ENCODE measurements around the gene VASN.

Gene VASN

GRCh38 chr16:4373356-4373908, 1.8 kb downstream of the VASN start:
- DNase-seq, result no peak

- no peak for DNase-seq
These were observed 2.5 kb downstream of the VASN start for GRCh38 chr16:4373909-4374742.

- DNase-seq, result no peak
These were observed 4.1 kb downstream of the VASN start for GRCh38 chr16:4375717-4376116.

GRCh38 chr16:4376126-4376892, 4.7 kb downstream of the VASN start:
- no peak for DNase-seq

- DNase-seq, result no peak
These were observed 5.4 kb downstream of the VASN start for GRCh38 chr16:4376893-4377572.

GRCh38 chr16:4377573-4378154, 6.0 kb downstream of the VASN start:
- DNase-seq, result no peak

GRCh38 chr16:4378161-4378666, 6.6 kb downstream of the VASN start:
- no peak for DNase-seq

GRCh38 chr16:4378999-4379690, 7.5 kb downstream of the VASN start:
- DNase-seq, result no peak

GRCh38 chr16:4380119-4381063, 8.7 kb downstream of the VASN start:
- no peak for DNase-seq

- no peak for DNase-seq
These were observed 9.7 kb downstream of the VASN start for GRCh38 chr16:4381072-4381934.

GRCh38 chr16:4381935-4382794, 10.5 kb downstream of the VASN start:
- no peak for DNase-seq

- no peak for DNase-seq
These were observed 11.2 kb downstream of the VASN start for GRCh38 chr16:4382795-4383357.

GRCh38 chr16:4383591-4384444, 12.2 kb downstream of the VASN start:
- no peak for DNase-seq

- no peak for DNase-seq
These were observed 12.9 kb downstream of the VASN start for GRCh38 chr16:4384509-4384942.

- no peak for DNase-seq
These were observed 13.6 kb downstream of the VASN start for GRCh38 chr16:4385066-4385788.

- DNase-seq, result no peak
These were observed 14.3 kb downstream of the VASN start for GRCh38 chr16:4385789-4386450.
